Activated naive CD4-positive, alpha-beta T cell treated with anti-CD3 and anti-CD28 coated beads for 36 hours (primary cell): Measurements from ENCODE around the gene RBL1. TPM values are rescaled to one million over a fixed set of nuclear protein-coding genes. Genes with fewer than 3 reads are reported as not detected.
A peak's percentile ranks its signal among the peaks of the same experiment; 100 is the strongest.

Experiments used
- CTCF ChIA-PET: fragments of 350-600 bp; sonication (Branson Sonifier 250); formaldehyde crosslinking; loops from one replicate; lab custom pipeline; 2021; ENCODE audit warnings: antibody characterized with exemption; lab: Charles Lee
- DNase-seq: peaks from one replicate; pipeline ENCODE4 v3.0.0-alpha.2; 2020
- H3K27ac Mint-ChIP-seq: one replicate; pipeline ENCODE4 v1.8.0; 2021; ENCODE audit warnings: mild to moderate bottlenecking, mixed read lengths
- H3K27me3 Mint-ChIP-seq: one replicate; pipeline ENCODE4 v1.8.0; 2021; ENCODE audit warnings: low read depth, mixed read lengths
- H3K36me3 Mint-ChIP-seq: one replicate; pipeline ENCODE4 v1.8.0; 2021; ENCODE audit warnings: low read depth, mixed read lengths
- H3K4me1 Mint-ChIP-seq: one replicate; pipeline ENCODE4 v1.8.0; 2021; ENCODE audit warnings: low read depth, mixed read lengths
- H3K4me3 Mint-ChIP-seq: one replicate; pipeline ENCODE4 v1.8.0; 2021; ENCODE audit warnings: mild to moderate bottlenecking, moderate library complexity, mixed read lengths
- H3K9me3 Mint-ChIP-seq: one replicate; pipeline ENCODE4 v1.8.0; 2021; ENCODE audit warnings: mixed read lengths
- intact Hi-C: fragments of 100-400 bp; cut with micrococcal nuclease; formaldehyde crosslinking; loops from one replicate; pipeline ENCODE4 v1.15.1; 2023
- total RNA-seq, 2 experiments: library from RNA; stranded (reverse); gene quantifications; one replicate each; pipeline ENCODE4 v1.2.3, GENCODE V29; 2021

The RBL1 gene
- total RNA-seq, 2 experiments from 2014 or later = 32.9 to 36.2 TPM

DNA sequence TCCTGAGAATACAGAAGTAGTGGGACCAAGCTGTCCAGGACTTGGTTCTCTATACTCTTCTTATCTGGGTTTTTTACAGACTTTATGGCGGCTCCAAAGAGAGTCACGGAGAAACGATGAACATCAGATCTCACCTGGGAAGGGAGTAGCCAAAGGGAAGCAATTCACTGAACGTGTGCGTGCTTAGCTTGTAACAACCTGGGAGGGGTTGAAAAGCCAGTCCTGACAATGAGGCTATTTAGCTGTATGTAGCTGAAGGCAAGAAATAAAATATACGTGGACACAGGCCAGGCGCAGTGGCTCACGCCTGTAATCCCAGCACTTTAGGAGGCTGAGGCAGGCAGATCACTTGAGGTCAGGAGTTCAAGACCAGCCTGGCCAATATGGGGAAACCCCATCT is 18.2 kb upstream of the RBL1 start:
- no peaks in the 10 kb centered on the region for H3K9me3 Mint-ChIP-seq
- no peaks in the 10 kb centered on the region for H3K36me3 Mint-ChIP-seq
- H3K4me1 Mint-ChIP-seq = no peaks in the 10 kb centered on the region
- no peak overlapping the region for H3K4me3 Mint-ChIP-seq
- no peak overlapping the region for H3K27ac Mint-ChIP-seq
- H3K27me3 Mint-ChIP-seq = no peaks in the 10 kb centered on the region
- CTCF ChIA-PET = no interaction called here
- no peak for DNase-seq
- intact Hi-C loops = no loop called here

DNA sequence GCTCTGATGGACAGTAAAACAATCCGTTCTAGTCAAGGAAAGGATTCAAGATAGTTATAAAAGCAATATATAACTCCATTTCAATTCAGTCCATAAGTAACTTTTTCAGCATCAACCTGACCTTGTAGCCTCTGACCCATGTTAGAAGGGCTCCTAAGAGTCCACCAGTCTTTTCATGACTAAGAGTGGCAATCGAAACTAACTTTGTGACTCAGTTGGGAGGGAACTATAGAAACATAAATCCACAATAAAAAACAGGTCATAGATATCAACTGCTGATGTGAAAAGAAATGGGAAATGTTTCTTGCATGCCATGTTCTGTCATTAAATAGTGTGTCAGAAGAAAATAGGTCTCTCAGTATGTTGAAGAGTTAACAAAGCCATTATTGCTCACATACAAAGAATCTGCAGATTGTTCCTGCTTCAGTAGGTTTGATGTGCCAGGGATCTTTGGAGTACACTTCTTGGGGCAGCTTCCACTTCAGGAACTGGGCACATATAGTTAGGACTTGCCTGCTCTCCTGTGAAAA is 16.2 kb upstream of the RBL1 start:
- Mint-ChIP-seq H3K27me3 (no peaks in the 10 kb centered on the region), H3K36me3 (no peaks in the 10 kb centered on the region), H3K9me3 (no peaks in the 10 kb centered on the region), H3K4me1 (no peaks in the 10 kb centered on the region), H3K27ac (no peak overlapping the region), H3K4me3 (no peak overlapping the region)
- CTCF ChIA-PET = no interaction called here
- intact Hi-C loops = no loop called here
- no peak for DNase-seq

DNA sequence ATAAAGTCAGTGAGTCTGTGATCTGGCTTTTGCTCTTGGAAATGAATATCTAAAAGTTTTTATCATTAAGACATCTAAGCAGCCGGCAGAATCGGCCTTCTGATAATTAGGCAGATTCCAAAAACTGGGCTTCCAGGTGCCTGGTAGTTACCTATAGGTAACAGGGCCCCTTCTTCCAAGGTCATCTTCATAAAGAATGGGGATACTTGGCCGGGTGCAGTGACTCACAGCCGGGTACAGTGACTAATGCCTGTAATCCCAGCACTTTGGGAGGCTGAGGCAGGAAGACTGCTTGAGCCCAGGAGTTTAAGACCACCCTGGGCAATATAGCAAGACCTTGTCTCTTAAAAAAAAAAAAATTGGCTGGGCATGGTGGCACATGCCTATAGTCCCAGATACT is 12.9 kb upstream of the RBL1 start:
- H3K36me3 Mint-ChIP-seq = no peaks in the 10 kb centered on the region
- H3K27me3 Mint-ChIP-seq = no peaks in the 10 kb centered on the region
- H3K4me3 Mint-ChIP-seq = no peak overlapping the region
- no peaks in the 10 kb centered on the region for H3K4me1 Mint-ChIP-seq
- intact Hi-C loops = no loop called here
- CTCF ChIA-PET = no interaction called here
- no peak for DNase-seq
- H3K27ac Mint-ChIP-seq = no peak overlapping the region
- H3K9me3 Mint-ChIP-seq = no peaks in the 10 kb centered on the region

DNA sequence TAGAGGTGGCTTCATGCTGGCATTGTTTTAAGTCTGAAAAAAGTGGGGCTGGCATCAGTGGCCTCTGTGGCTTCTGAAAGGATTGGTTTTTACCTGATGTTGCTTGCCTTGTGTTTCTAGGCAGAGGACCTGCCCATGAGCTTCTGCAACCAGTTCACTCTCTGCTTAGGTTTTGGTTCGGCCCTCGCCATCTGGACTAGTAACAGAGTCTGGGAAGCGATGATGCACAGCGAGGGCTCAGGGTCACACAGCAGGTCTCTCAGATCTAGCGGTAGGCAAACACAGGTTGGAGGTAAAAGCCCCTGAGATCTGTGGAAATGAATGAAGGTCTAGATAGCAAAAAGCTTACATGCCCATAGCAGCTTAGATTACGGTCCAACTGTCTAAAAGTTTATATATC is 6.8 kb upstream of the RBL1 start:
- Mint-ChIP-seq H3K27me3 (no peaks in the 10 kb centered on the region), H3K4me1 (no peaks in the 10 kb centered on the region), H3K27ac (no peak overlapping the region), H3K36me3 (no peaks in the 10 kb centered on the region), H3K9me3 (no peaks in the 10 kb centered on the region), H3K4me3 (no peak overlapping the region)
- intact Hi-C loops = no loop called here
- no peak for DNase-seq
- CTCF ChIA-PET = no interaction called here

DNA sequence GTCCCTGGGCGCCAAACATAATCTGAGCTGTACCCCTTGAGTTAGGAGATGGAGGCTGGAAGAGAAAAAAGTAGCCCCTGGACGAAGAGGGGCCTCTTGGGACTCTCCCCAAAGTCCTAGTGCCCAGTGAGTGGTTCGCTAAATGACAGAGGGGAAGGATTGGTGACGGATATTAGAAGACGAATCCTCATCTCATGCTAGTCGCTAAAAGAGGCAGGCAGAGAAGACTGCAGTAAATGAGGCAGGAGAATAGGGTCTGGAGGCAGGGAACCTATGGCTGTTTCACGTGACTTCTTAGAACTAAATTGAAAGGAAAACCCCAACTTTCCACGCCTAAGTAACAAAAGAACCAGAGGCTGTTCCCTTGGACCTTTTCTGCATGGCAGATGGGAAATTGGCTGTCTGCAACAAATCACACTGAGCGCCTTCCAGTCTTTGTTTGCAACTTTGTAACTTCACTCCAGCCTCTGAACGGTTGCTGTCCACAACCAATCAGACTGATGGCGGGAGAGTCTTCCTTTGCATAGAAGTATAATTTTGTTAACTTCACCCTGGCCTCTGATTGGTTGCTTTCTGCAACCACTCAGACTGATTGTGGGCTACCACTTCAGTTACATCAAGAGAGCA is 731 bp upstream of the RBL1 start:
- CTCF ChIA-PET = interaction anchor here (1.2 to 2.3 kb wide), 2 partner anchors 14 to 95 kb away, joined by 3 to 8 read pairs; no protein-coding TSS in a partner anchor
- Mint-ChIP-seq H3K27me3 (no peaks in the 10 kb centered on the region), H3K27ac (peak overlapping the region; percentile 100), H3K4me1 (peaks cover 31% of the 10 kb centered on the region), H3K4me3 (peak overlapping the region; percentile 92), H3K36me3 (peaks cover 22% of the 10 kb centered on the region), H3K9me3 (no peaks in the 10 kb centered on the region)
- peak; percentile 7 for DNase-seq
- intact Hi-C loops = loop anchor here (1.0 to 10.0 kb wide), 7 partner anchors 52 to 938 kb away; partner anchors contain the start of genes BLCAP, RPRD1B, SAMHD1 and TTI1

DNA sequence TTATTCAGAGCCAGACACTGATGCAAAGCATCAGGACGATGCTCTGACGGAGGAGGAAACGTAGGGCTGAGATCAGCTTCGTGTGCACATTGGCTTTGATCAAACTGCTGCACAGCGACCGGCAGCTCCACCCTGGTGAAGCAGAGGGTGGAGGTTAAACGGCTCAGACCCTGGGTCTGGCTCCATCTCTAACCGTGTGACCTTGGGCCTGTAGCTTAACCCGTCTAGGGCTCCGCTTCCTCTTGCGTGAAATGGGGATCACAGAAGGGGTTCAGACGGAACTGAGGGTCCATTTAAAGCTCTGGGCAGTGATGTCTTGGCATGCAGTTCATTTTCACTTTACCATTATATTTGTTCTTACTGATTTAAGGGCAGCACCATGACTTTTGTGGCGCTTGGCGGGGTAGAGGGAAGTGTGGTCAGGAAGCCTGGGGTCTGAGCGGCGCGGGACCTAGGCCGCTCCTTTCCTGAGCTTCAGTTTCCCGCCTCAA is 644 bp downstream of the RBL1 start:
- DNase-seq = peak; percentile 66
- Mint-ChIP-seq H3K9me3 (no peaks in the 10 kb centered on the region), H3K4me3 (peak overlapping the region; percentile 92), H3K27me3 (no peaks in the 10 kb centered on the region), H3K36me3 (peaks cover 28% of the 10 kb centered on the region), H3K27ac (peak overlapping the region; percentile 92), H3K4me1 (peaks cover 39% of the 10 kb centered on the region)
- CTCF ChIA-PET = interaction anchor here (1.2 to 2.3 kb wide), 2 partner anchors 86 to 97 kb away, joined by 5 to 8 read pairs; no protein-coding TSS in a partner anchor
- intact Hi-C loops = loop anchor here (5.0 to 10.0 kb wide), 5 partner anchors 50 to 940 kb away; partner anchors contain the start of genes RPRD1B, SAMHD1 and TTI1

DNA sequence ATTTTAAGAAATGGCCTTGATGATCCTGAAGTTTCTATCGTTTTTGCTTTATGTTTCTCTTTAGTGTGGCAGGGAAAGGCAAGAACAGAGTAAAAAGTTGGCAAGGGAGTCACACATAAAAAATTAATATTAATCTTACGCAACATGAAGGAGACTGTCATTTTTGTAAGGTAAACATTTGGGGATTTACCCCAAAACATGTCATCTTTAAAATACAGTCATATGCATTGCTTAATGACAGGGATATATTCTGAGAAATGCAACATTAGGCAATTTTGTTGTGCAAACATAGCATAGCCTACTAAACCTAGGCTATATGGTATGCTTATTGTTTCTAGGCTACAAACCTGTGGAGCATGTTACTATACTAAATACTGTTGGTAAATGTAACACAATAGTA is 5.4 kb downstream of the RBL1 start:
- Mint-ChIP-seq H3K27me3 (no peaks in the 10 kb centered on the region), H3K27ac (no peak overlapping the region), H3K4me1 (peaks cover 42% of the 10 kb centered on the region), H3K36me3 (peaks cover 51% of the 10 kb centered on the region), H3K9me3 (no peaks in the 10 kb centered on the region), H3K4me3 (no peak overlapping the region)
- CTCF ChIA-PET = no interaction called here
- DNase-seq = no peak
- intact Hi-C loops = loop anchor here (10.0 kb wide), 2 partner anchors 46 to 944 kb away; partner anchors contain the start of genes RPRD1B and TTI1

DNA sequence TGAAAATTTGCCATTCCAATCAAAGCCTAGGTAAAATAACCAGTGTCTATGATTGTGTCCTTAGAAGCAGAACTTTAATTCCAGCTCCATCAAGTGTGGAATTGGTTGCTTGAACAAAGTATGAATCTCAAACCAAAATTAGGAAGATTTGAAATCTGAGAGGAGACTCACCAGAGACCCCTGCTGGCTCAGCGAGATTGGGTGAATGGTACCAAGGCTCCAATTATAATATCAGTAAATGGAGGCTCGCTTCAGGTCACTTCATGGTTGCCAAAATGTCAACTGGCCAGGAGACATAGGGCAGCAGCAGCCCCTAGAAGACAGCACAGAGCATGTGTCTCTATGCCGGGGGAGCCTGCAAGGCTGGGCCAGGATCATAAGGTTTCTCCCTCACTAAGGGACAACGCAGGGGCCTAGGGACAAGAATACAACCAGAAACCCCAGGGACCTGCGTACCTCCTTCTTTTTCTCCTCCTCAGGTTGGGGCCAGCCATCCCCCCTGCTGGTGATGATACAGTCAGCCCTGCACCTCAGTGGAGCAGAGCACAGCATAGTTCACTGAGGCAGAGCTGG is 14.0 kb downstream of the RBL1 start:
- intact Hi-C loops = no loop called here
- H3K4me1 Mint-ChIP-seq = peaks cover 32% of the 10 kb centered on the region
- peaks cover 50% of the 10 kb centered on the region for H3K36me3 Mint-ChIP-seq
- CTCF ChIA-PET = interaction anchor here (0.6 to 0.9 kb wide), 2 partner anchors 11 to 78 kb away, joined by 3 read pairs; no protein-coding TSS in a partner anchor
- no peak overlapping the region for H3K4me3 Mint-ChIP-seq
- no peaks in the 10 kb centered on the region for H3K27me3 Mint-ChIP-seq
- H3K27ac Mint-ChIP-seq = no peak overlapping the region
- peak; percentile 28 for DNase-seq
- no peaks in the 10 kb centered on the region for H3K9me3 Mint-ChIP-seq

DNA sequence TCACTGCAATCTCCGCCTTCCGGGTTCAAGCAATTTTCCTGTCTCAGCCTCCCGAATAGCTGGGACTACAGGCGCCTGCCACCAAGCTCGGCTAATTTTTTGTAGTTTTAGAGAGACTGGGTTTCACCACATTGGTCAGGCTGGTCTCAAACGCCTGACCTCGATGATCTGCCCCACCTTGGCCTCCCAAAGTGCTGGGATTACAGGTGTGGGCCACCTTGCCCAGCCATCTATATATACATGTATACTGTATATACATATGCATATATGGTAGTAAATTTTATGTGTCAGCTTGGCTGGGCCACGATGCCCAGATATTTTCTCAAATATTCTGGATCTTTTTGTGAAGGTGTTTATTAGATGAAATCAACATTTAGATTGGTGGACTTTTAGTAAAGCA is 18.8 kb downstream of the RBL1 start:
- CTCF ChIA-PET = interaction anchor here (0.6 to 1.5 kb wide), 3 partner anchors 19 to 69 kb away, joined by 3 to 4 read pairs (median 4); no protein-coding TSS in a partner anchor
- H3K4me1 Mint-ChIP-seq = peaks cover 46% of the 10 kb centered on the region
- H3K4me3 Mint-ChIP-seq = no peak overlapping the region
- peaks cover 3% of the 10 kb centered on the region for H3K9me3 Mint-ChIP-seq
- intact Hi-C loops = no loop called here
- no peak for DNase-seq
- peaks cover 49% of the 10 kb centered on the region for H3K36me3 Mint-ChIP-seq
- H3K27me3 Mint-ChIP-seq = no peaks in the 10 kb centered on the region
- no peak overlapping the region for H3K27ac Mint-ChIP-seq

DNA sequence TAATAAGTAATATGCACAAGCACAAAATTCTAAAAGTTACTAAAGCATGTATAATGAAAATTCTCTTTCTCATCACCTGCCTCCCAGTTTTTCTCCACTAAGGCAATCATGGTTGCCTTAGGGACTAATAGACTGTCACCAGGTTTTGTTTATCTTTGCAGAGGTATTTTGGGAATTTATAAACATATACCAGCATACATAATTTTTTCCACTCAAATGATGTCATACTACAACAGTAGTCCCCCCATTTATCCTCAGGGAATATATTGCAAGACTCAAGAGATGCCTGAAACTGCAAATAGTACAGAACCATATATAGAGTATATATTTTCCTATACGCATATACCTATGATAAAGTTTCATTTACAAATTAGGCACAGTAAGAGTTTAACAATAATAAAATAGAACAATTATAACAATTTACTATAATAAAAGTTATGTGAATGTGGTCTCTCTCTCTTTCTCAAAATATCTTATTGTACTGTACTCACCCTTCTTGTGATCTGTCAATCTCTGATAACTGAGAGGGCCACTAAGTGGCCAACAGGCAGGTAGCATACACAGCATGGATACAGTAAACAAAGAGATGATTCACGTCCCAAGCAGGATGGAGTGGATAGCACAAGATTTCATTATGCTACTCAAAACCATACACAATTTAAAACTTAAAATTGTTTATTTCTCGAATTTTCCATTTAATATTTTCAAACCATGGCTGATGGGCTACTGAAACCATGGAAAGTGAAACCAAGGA is 19.7 kb downstream of the RBL1 start:
- Mint-ChIP-seq H3K4me3 (no peak overlapping the region), H3K9me3 (peaks cover 3% of the 10 kb centered on the region), H3K4me1 (peaks cover 50% of the 10 kb centered on the region), H3K27ac (no peak overlapping the region), H3K36me3 (peaks cover 47% of the 10 kb centered on the region), H3K27me3 (no peaks in the 10 kb centered on the region)
- CTCF ChIA-PET = no interaction called here
- intact Hi-C loops = no loop called here
- DNase-seq = no peak

DNA sequence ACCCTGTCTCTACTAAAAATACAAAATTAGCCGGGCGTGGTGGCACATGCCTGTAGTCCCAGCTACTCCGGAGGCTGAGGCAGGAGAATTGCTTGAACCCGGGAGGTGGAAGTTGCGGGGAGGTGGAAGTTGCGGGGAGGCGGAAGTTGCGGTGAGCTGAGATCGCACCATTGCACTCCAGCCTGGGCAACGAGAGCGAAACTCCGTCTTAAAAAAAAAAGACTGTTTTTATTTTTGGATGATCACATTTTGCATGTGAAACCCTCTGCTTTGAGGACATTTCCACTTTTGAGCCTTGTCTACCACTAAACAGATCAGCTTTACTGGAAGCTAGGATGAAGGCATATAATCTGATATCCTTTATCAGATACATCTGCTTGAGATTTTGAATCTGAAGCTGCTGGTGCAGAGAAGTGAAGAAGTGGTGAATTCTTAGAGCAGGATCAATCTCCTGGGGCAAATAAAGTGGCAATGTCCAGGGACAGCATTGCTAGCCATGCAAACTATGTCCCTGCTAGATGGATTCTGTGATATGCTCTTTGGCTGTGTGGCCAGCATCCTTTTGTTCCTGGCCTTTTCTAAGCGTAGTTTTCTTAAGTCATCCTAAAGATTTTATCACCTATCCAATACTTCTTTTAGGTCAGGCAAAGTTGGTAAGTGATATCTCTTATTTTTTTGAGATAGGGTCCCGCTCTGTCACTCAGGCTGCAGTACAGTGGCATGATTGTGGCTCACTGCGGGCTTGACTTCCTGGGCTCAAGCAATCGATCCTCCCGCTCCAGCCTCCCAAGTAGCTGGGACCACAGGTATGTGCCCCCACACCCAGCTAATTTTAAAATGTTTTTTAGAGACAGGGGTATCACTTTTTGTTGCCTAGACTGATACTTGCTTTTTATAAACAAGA is 23.3 kb downstream of the RBL1 start:
- Mint-ChIP-seq H3K27ac (peak overlapping the region; percentile 54), H3K27me3 (no peaks in the 10 kb centered on the region), H3K9me3 (peaks cover 3% of the 10 kb centered on the region), H3K4me3 (no peak overlapping the region), H3K36me3 (peaks cover 33% of the 10 kb centered on the region), H3K4me1 (peaks cover 37% of the 10 kb centered on the region)
- intact Hi-C loops = no loop called here
- peak; percentile 13 for DNase-seq
- CTCF ChIA-PET = interaction anchor here (0.7 to 1.4 kb wide), 3 partner anchors 19 to 77 kb away, joined by 4 read pairs; no protein-coding TSS in a partner anchor
